Adrenal gland (tissue), 12 donors: Measurements from ENCODE around the gene DIPK1B. TPM values are rescaled to one million over a fixed set of nuclear protein-coding genes. Genes with fewer than 3 reads are reported as not detected.

Experiments used
- DNase-seq, 7 donors: peaks; one replicate each; pipeline ENCODE4 v3.0.0-alpha.2; 2019 to 2020
- H3K27ac ChIP-seq, 5 donors: fragments of 200-600 bp; sonication (generic) in 4 of 5; 1 replicate in 3 of 5; 2 replicates in 2 of 5; pipeline versions ENCODE4 v1.5.1 to v1.8.0; 2016 to 2020; ENCODE audit warnings: mild to moderate bottlenecking in 1 of 5
- H3K27me3 ChIP-seq: fragments of 200-600 bp; 2 replicates; pipeline ENCODE4 v1.8.0; 2021
- H3K36me3 ChIP-seq, 2 donors: fragments of 200-600 bp; replicated peaks in 1 of 2; 1 replicate in 1 of 2; 2 replicates in 1 of 2; pipeline versions ENCODE4 v1.5.1 to v1.8.0; 2018 to 2022
- H3K4me1 ChIP-seq, 2 donors: fragments of 200-600 bp; replicated peaks in 1 of 2; 1 replicate in 1 of 2; 2 replicates in 1 of 2; pipeline versions ENCODE4 v1.5.1 to v1.8.0; 2018 to 2021
- H3K4me3 ChIP-seq, 4 donors: fragments of 200-600 bp; sonication (generic) in 3 of 4; one replicate each; pipeline ENCODE4 v1.5.1; 2016 to 2018
- H3K9me3 ChIP-seq, 3 donors: fragments of 200-600 bp; sonication (generic) in 1 of 3; replicated peaks in 1 of 3; 1 replicate in 2 of 3; 2 replicates in 1 of 3; pipeline versions ENCODE4 v1.5.1 to v1.8.0; 2016 to 2021
- CTCF ChIP-seq, 6 experiments: fragments of 450-650 bp in 4 of 6; fragments of 200-600 bp in 2 of 6; sonication (generic) in 1 of 6; IDR thresholded peaks; 1 replicate in 5 of 6; 2 replicates in 1 of 6; pipeline versions ENCODE4 v1.5.1 to v1.8.0; 2016 to 2021; ENCODE audit warnings: antibody characterized with exemption in 6 of 6, mild to moderate bottlenecking in 2 of 6, moderate library complexity in 1 of 6
- POLR2A ChIP-seq, 2 donors: fragments of 450-650 bp; IDR thresholded peaks; one replicate each; pipeline ENCODE4 v1.6.1; 2017; ENCODE audit warnings: antibody characterized with exemption in 2 of 2, mild to moderate bottlenecking in 2 of 2, moderate library complexity in 1 of 2
- WGBS, 4 donors: extraction: QIAGEN DNeasy Blood & Tissue Kit in 2 of 4; methylation state at CpG; one replicate each; pipeline versions ENCODE4 v1.1.5 to v1.1.7; 2013 to 2017; 5-methylcytosine and 5-hydroxymethylcytosine counted together
- intact Hi-C, 2 donors: fragments of 100-400 bp; cut with DNase I; formaldehyde crosslinking; loops; one replicate each; pipeline versions ENCODE4 v1.14.1 to v1.15.0; 2022 to 2023
- polyA plus RNA-seq, 3 donors: library from polyadenylated mRNA; stranded (reverse); fragments of 200-250 nt in 2 of 3; fragments of 350-450 nt in 1 of 3; fragmentation: Illumina TruSeq in 1 of 3; extraction: RNeasy Lipid Tissue Mini Kit (QIAGEN cat#74804) in 1 of 3; gene quantifications; one replicate each; pipeline ENCODE4 v1.2.3, GENCODE V29; 2013 to 2014
- total RNA-seq, 9 donors: library from RNA; depleted of rRNA in 4 of 9; stranded (reverse); fragments of >200 nt in 4 of 9; fragments of 120-200 nt in 1 of 9; fragmentation: NEBNext Ultra II Directional in 1 of 9; extraction: Animal tissue kit (Norgen Biotek cat#: 25700) in 1 of 9; gene quantifications; one replicate each; pipeline versions ENCODE4 v1.1.0 to v1.2.4, GENCODE V29; 2013 to 2023
- donor health status: healthy with polysubstance abuse.
- donor health status: Bipolar disorder and iron deficiency.
- donor health status: DM: yes; HTN: yes; CAD: no.
- donor health status: DM: no; HTN: no; CAD: no.
- donor health status: DM: no; HTN: no; CAD: no.
- donor health status: DM: yes; HTN: yes; CAD: no.

The DIPK1B gene
- total and polyA plus RNA-seq, 12 donors, result 1.4 to 19.2 (median 8.3) TPM

GRCh38 chr9:136756134-136756438, 43.7 kb downstream of the DIPK1B start:
- no peaks in the 10 kb centered on the region for H3K4me1 ChIP-seq
- H3K4me3 ChIP-seq, result no peak overlapping the region
- intact Hi-C loops, result no loop called here
- no peak for DNase-seq
- TF ChIP-seq POLR2A (IDR thresholded peaks at IDR 0.05) (no peak), CTCF (IDR thresholded peaks at IDR 0.05) (no peak)
- H3K27ac ChIP-seq, result no peak overlapping the region
- WGBS, 4 donors, result 83 to 98% (median 91%) methylated on average over 4 of the region's 4 CpGs
- no peaks in the 10 kb centered on the region for H3K27me3 ChIP-seq
- H3K9me3 ChIP-seq, result no peaks in the 10 kb centered on the region
- H3K36me3 ChIP-seq, result no peaks in the 10 kb centered on the region

GRCh38 chr9:136756836-136757235, 44.5 kb downstream of the DIPK1B start:
- peak in 1 of 7 donors; percentile 13 for DNase-seq
- no peak overlapping the region for H3K4me3 ChIP-seq
- 89 to 94% (median 93%) methylated on average over 11 to 18 of the region's 18 CpGs for WGBS, 4 donors
- H3K4me1 ChIP-seq, result no peaks in the 10 kb centered on the region
- TF ChIP-seq CTCF (IDR thresholded peaks at IDR 0.05), result no peak
- no peak for TF ChIP-seq POLR2A (IDR thresholded peaks at IDR 0.05)
- H3K27me3 ChIP-seq, result no peaks in the 10 kb centered on the region
- no peaks in the 10 kb centered on the region for H3K36me3 ChIP-seq
- H3K27ac ChIP-seq, result no peak overlapping the region
- intact Hi-C loops, result no loop called here
- H3K9me3 ChIP-seq, result no peaks in the 10 kb centered on the region

- no peaks in the 10 kb centered on the region for H3K36me3 ChIP-seq
- peak in 1 of 7 donors; percentile 12 for DNase-seq
- H3K27me3 ChIP-seq, result no peaks in the 10 kb centered on the region
- no peak overlapping the region for H3K4me3 ChIP-seq
- no peak overlapping the region for H3K27ac ChIP-seq
- intact Hi-C loops, result no loop called here
- H3K9me3 ChIP-seq, result no peaks in the 10 kb centered on the region
- no peak for TF ChIP-seq POLR2A (IDR thresholded peaks at IDR 0.05)
- no peak for TF ChIP-seq CTCF (IDR thresholded peaks at IDR 0.05)
- WGBS, 4 donors, result 83 to 91% (median 85%) methylated on average over 11 to 20 of the region's 20 CpGs
- no peaks in the 10 kb centered on the region for H3K4me1 ChIP-seq
These were observed 45.0 kb downstream of the DIPK1B start for GRCh38 chr9:136757328-136757727.

- no peak overlapping the region for H3K27ac ChIP-seq
- WGBS, 4 donors, result 84 to 100% (median 88%) methylated on average over 2 to 20 of the region's 20 CpGs
- intact Hi-C loops, result no loop called here
- no peaks in the 10 kb centered on the region for H3K4me1 ChIP-seq
- no peaks in the 10 kb centered on the region for H3K9me3 ChIP-seq
- TF ChIP-seq POLR2A (IDR thresholded peaks at IDR 0.05) (no peak), CTCF (IDR thresholded peaks at IDR 0.05) (no peak)
- H3K4me3 ChIP-seq, result no peak overlapping the region
- no peaks in the 10 kb centered on the region for H3K27me3 ChIP-seq
- DNase-seq, result peak in 1 of 7 donors; percentile 13
- no peaks in the 10 kb centered on the region for H3K36me3 ChIP-seq
These were observed 45.4 kb downstream of the DIPK1B start for GRCh38 chr9:136757751-136758140.
